ENCODE measurements around the gene EML6.

EML6 gene

GRCh38 chr2:54897420-54898310 is 174.2 kb downstream of the EML6 start:
- no peaks in the 10 kb centered on the region for H3K27me3 ChIP-seq (ENCODE audit: control insufficient read depth in 1 of 2, insufficient read depth in 2 of 2, low read length in 2 of 2)
- no peaks in the 10 kb centered on the region for H3K36me3 ChIP-seq (ENCODE audit: control insufficient read depth in 2 of 2, insufficient read depth in 2 of 2, low read length in 2 of 2)
- H3K9me3 ChIP-seq (ENCODE audit: control insufficient read depth in 2 of 2, low read length in 2 of 2): no peaks in the 10 kb centered on the region
- H3K4me3 ChIP-seq (ENCODE audit: low read length in 2 of 2): no peak overlapping the region
- H3K4me1 ChIP-seq (ENCODE audit: control insufficient read depth, insufficient read depth, low read length): no peaks in the 10 kb centered on the region
- no peak overlapping the region for H3K9ac ChIP-seq (ENCODE audit: low read length in 2 of 2)
- H3K27ac ChIP-seq (ENCODE audit: low read length): no peak overlapping the region

GRCh38 chr2:54898456-54899226 is 175.2 kb downstream of the EML6 start:
- H3K9me3 ChIP-seq (ENCODE audit: control insufficient read depth in 2 of 2, low read length in 2 of 2): no peaks in the 10 kb centered on the region
- no peaks in the 10 kb centered on the region for H3K36me3 ChIP-seq (ENCODE audit: control insufficient read depth in 2 of 2, insufficient read depth in 2 of 2, low read length in 2 of 2)
- no peak overlapping the region for H3K4me3 ChIP-seq (ENCODE audit: low read length in 2 of 2)
- no peaks in the 10 kb centered on the region for H3K4me1 ChIP-seq (ENCODE audit: control insufficient read depth, insufficient read depth, low read length)
- H3K9ac ChIP-seq (ENCODE audit: low read length in 2 of 2): no peak overlapping the region
- H3K27me3 ChIP-seq (ENCODE audit: control insufficient read depth in 1 of 2, insufficient read depth in 2 of 2, low read length in 2 of 2): no peaks in the 10 kb centered on the region
- H3K27ac ChIP-seq (ENCODE audit: low read length): no peak overlapping the region

DNA sequence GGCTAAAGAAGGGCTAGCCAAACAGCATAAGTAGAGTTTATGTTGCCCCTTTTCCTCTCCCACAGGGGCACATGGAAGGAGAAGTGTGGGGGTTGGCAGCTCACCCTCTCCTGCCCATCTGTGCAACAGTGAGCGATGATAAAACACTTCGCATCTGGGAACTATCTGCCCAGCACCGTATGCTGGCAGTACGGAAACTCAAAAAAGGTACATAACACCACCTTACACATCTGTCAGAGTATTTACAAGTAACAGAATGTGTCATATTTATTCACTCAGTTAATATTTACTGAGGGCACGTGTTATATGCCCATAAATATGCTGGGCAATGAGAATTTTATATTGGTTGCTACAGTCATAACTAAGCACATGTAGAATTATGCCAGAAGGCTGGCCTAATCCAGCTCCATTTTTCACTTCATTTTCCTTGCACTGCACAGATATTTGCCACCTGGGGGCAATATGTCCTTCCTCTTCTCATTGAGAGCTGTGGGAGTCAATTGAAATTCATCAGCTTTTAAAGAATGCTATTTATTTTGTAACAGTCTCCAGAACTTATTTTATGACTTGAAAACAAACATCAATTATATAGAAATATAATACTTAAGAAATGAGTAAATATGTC is 176.2 kb downstream of the EML6 start:
- Histone ChIP-seq H3K27me3 (ENCODE audit: control insufficient read depth in 1 of 2, insufficient read depth in 2 of 2, low read length in 2 of 2) (no peaks in the 10 kb centered on the region), H3K9ac (ENCODE audit: low read length in 2 of 2) (no peak overlapping the region)

DNA sequence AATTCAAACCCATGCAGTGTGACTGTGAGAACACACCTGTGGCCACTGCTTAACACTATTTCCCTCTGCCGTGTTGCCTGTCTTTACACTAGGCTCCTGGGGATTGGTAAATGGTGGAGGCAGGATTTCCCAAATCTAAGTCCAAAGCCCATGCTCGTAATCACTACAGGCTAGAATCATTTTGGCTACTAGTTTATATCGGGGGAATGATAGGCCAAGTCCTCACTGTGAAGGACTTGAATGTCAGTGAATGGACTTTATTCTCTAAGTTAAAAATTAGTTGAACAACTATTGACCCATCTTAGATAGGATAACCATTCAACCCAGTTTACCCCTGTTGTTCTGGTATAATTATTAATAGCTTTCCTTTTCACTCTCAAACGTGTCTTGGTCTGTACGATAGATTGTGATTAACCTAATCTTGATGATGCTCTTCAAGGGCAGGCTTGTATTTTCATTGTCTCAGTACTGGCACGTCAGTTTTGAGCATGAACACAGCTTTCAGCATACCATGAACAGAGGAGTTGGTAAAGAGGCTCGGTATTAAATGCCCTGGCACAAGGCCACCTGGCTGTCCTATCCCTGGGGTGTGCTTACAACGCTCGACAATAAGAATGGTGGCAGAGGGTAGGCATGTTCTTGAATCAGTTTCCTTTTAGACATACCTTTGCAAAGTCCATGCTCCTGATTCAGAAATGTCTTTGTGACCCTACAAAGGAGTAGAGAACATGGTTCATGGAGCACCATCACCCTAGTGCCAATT is 177.9 kb downstream of the EML6 start:
- H3K9ac ChIP-seq (ENCODE audit: low read length in 2 of 2): no peak overlapping the region
- no peak overlapping the region for H3K27ac ChIP-seq (ENCODE audit: low read length)
- H3K36me3 ChIP-seq (ENCODE audit: control insufficient read depth in 2 of 2, insufficient read depth in 2 of 2, low read length in 2 of 2): no peaks in the 10 kb centered on the region

More for the DNA sequence above, 176.2 kb downstream of the EML6 start:
- Histone ChIP-seq H3K4me1 (ENCODE audit: control insufficient read depth, insufficient read depth, low read length) (no peaks in the 10 kb centered on the region), H3K27ac (ENCODE audit: low read length) (no peak overlapping the region), H3K4me3 (ENCODE audit: low read length in 2 of 2) (no peak overlapping the region), H3K9me3 (ENCODE audit: control insufficient read depth in 2 of 2, low read length in 2 of 2) (no peaks in the 10 kb centered on the region), H3K36me3 (ENCODE audit: control insufficient read depth in 2 of 2, insufficient read depth in 2 of 2, low read length in 2 of 2) (no peaks in the 10 kb centered on the region)

DNA sequence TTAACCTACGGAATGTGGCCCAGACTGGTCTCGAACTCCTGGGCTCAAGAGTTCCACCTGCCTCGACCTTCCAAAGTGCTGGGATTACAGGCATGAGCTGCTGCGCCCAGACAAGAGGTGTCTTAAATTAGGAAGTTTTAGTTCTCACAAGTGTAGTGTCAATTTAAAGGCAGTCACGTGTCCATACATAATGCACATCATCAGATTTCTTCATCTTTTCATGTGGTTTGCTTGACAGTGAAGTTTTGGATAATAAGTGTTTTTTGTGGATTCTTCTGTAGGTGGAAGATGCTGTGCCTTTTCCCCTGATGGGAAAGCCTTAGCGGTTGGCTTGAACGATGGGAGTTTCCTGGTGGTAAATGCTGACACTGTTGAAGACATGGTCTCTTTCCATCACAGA is 179.3 kb downstream of the EML6 start:
- Histone ChIP-seq H3K9ac (ENCODE audit: low read length in 2 of 2) (no peak overlapping the region), H3K27ac (ENCODE audit: low read length) (no peak overlapping the region), H3K4me1 (ENCODE audit: control insufficient read depth, insufficient read depth, low read length) (no peaks in the 10 kb centered on the region), H3K27me3 (ENCODE audit: control insufficient read depth in 1 of 2, insufficient read depth in 2 of 2, low read length in 2 of 2) (no peaks in the 10 kb centered on the region), H3K9me3 (ENCODE audit: control insufficient read depth in 2 of 2, low read length in 2 of 2) (no peaks in the 10 kb centered on the region), H3K36me3 (ENCODE audit: control insufficient read depth in 2 of 2, insufficient read depth in 2 of 2, low read length in 2 of 2) (no peaks in the 10 kb centered on the region), H3K4me3 (ENCODE audit: low read length in 2 of 2) (no peak overlapping the region)

More for the DNA sequence above, 177.9 kb downstream of the EML6 start:
- Histone ChIP-seq H3K9me3 (ENCODE audit: control insufficient read depth in 2 of 2, low read length in 2 of 2) (no peaks in the 10 kb centered on the region), H3K4me3 (ENCODE audit: low read length in 2 of 2) (no peak overlapping the region), H3K4me1 (ENCODE audit: control insufficient read depth, insufficient read depth, low read length) (no peaks in the 10 kb centered on the region), H3K27me3 (ENCODE audit: control insufficient read depth in 1 of 2, insufficient read depth in 2 of 2, low read length in 2 of 2) (no peaks in the 10 kb centered on the region)

- Histone ChIP-seq H3K36me3 (ENCODE audit: control insufficient read depth in 2 of 2, insufficient read depth in 2 of 2, low read length in 2 of 2) (no peaks in the 10 kb centered on the region), H3K4me1 (ENCODE audit: control insufficient read depth, insufficient read depth, low read length) (no peaks in the 10 kb centered on the region), H3K9ac (ENCODE audit: low read length in 2 of 2) (no peak overlapping the region), H3K9me3 (ENCODE audit: control insufficient read depth in 2 of 2, low read length in 2 of 2) (no peaks in the 10 kb centered on the region), H3K4me3 (ENCODE audit: low read length in 2 of 2) (no peak overlapping the region), H3K27ac (ENCODE audit: low read length) (no peak overlapping the region), H3K27me3 (ENCODE audit: control insufficient read depth in 1 of 2, insufficient read depth in 2 of 2, low read length in 2 of 2) (no peaks in the 10 kb centered on the region)
Observed at GRCh38 chr2:54903736-54904554, 180.5 kb downstream of the EML6 start.

GRCh38 chr2:54904836-54905235 is 181.4 kb downstream of the EML6 start:
- Histone ChIP-seq H3K4me1 (ENCODE audit: control insufficient read depth, insufficient read depth, low read length) (no peaks in the 10 kb centered on the region), H3K27me3 (ENCODE audit: control insufficient read depth in 1 of 2, insufficient read depth in 2 of 2, low read length in 2 of 2) (no peaks in the 10 kb centered on the region), H3K9ac (ENCODE audit: low read length in 2 of 2) (no peak overlapping the region), H3K9me3 (ENCODE audit: control insufficient read depth in 2 of 2, low read length in 2 of 2) (no peaks in the 10 kb centered on the region), H3K36me3 (ENCODE audit: control insufficient read depth in 2 of 2, insufficient read depth in 2 of 2, low read length in 2 of 2) (no peaks in the 10 kb centered on the region), H3K27ac (ENCODE audit: low read length) (no peak overlapping the region), H3K4me3 (ENCODE audit: low read length in 2 of 2) (no peak overlapping the region)

GRCh38 chr2:54906716-54907115 is 183.3 kb downstream of the EML6 start:
- Histone ChIP-seq H3K9me3 (ENCODE audit: control insufficient read depth in 2 of 2, low read length in 2 of 2) (no peaks in the 10 kb centered on the region), H3K27ac (ENCODE audit: low read length) (no peak overlapping the region), H3K4me1 (ENCODE audit: control insufficient read depth, insufficient read depth, low read length) (no peaks in the 10 kb centered on the region), H3K4me3 (ENCODE audit: low read length in 2 of 2) (no peak overlapping the region), H3K9ac (ENCODE audit: low read length in 2 of 2) (no peak overlapping the region), H3K36me3 (ENCODE audit: control insufficient read depth in 2 of 2, insufficient read depth in 2 of 2, low read length in 2 of 2) (no peaks in the 10 kb centered on the region), H3K27me3 (ENCODE audit: control insufficient read depth in 1 of 2, insufficient read depth in 2 of 2, low read length in 2 of 2) (no peaks in the 10 kb centered on the region)

- H3K36me3 ChIP-seq (ENCODE audit: control insufficient read depth in 2 of 2, insufficient read depth in 2 of 2, low read length in 2 of 2): no peaks in the 10 kb centered on the region
- H3K9me3 ChIP-seq (ENCODE audit: control insufficient read depth in 2 of 2, low read length in 2 of 2): no peaks in the 10 kb centered on the region
- H3K9ac ChIP-seq (ENCODE audit: low read length in 2 of 2): no peak overlapping the region
- H3K27me3 ChIP-seq (ENCODE audit: control insufficient read depth in 1 of 2, insufficient read depth in 2 of 2, low read length in 2 of 2): no peaks in the 10 kb centered on the region
- H3K4me1 ChIP-seq (ENCODE audit: control insufficient read depth, insufficient read depth, low read length): no peaks in the 10 kb centered on the region
- no peak overlapping the region for H3K27ac ChIP-seq (ENCODE audit: low read length)
- no peak overlapping the region for H3K4me3 ChIP-seq (ENCODE audit: low read length in 2 of 2)
Observed at GRCh38 chr2:54907663-54908062, 184.2 kb downstream of the EML6 start.
